Effector CD8-positive, alpha-beta T cell (primary cell): ENCODE measurements around the gene FBN2.

ENCODE experiments used
- DNase-seq: peaks from one replicate; lab custom pipeline; 2025; lab: John Stamatoyannopoulos, UW

Gene FBN2

DNA sequence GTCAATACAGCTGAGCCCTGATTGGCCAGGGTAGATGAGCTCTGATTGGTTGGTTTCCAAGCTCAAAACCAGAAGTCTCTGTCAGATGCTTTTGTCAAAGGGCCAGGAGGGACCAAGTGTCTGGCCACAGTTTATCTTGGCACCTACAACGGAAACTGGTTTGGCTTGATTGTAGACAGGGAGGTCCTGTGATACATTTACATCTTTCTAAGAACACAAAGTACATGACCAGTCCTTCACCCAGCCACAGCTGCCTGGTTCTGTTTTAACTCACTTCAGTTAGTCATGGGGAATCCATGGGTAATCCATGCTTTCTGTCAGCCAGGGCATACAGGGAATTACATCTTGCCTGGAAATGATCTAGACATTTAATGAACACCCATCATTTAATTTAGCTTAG is 283.3 kb downstream of the FBN2 start:
- no peak for DNase-seq

GRCh38 chr5:128253880-128254279 is 284.2 kb downstream of the FBN2 start:
- no peak for DNase-seq

GRCh38 chr5:128253161-128253560 is 284.9 kb downstream of the FBN2 start:
- DNase-seq, result no peak

DNA sequence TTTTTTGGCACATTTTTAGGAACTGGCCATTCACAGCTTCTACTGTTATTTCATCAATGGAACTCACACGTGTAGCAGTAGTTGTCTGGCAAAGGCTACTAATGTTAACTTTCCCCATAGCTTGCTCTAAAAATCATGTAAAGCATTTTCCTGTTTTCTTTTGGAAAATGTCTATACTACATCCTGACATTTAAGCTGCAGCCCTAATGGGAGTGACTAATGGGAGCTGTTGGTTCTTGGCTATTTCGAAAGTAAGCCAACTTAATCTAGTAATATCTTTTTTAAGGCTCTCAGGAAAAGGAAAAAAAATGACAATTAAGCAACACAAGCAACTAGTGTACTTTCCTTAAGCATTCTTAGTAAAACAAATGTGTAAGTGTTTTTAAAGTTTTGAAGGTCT is 285.3 kb downstream of the FBN2 start:
- DNase-seq, result no peak

DNA sequence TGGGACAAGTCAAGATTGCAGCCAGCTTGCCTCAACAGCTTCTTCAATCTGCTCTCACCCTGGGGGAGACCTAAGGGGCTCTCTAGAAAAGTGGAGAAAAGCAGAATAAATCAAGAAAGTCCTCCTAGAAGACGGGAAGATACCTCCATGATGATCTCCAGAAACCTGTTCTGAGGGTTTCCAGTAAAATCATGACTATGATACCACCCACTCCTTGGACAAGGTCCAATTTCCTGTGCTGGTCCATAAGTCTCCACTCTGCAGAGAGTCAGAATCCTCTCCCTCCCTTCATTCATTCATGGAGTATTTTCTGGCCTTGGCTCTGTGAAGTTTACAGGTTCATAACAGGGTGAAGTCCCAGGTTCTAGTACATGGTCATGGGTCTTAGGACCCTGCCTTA is 285.8 kb downstream of the FBN2 start:
- DNase-seq, result no peak

GRCh38 chr5:128245974-128246373 is 292.1 kb downstream of the FBN2 start:
- DNase-seq, result no peak

DNA sequence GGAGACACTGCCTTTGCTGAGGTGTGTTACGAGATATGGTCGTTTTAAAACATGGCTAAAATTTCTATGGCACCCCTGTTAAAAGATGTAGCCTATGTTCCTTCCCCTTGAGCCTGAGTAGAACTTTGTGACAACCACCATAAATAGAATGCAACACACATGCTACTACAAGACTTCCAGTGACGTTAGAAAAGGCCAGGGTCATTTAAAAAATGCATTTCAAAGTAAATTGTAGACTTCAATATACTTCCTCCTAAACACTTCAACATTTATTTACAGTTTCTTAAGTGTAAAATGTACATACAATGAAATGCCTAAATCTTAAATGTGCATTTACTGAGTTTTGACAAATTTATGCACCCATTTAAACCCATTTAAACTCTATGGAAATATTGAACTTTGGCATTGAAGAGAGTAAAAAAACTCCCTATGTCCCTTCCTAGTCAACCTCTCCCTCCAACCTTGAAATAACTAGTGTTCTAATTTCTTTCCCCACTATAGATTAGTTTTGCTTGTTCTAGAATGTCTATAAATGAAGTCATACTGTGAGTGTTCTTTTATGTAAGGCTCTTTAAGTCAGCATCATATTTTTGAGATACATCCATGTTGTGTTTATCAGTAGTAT is 294.0 kb downstream of the FBN2 start:
- no peak for DNase-seq

GRCh38 chr5:128241051-128241695 is 296.9 kb downstream of the FBN2 start:
- DNase-seq, result no peak

DNA sequence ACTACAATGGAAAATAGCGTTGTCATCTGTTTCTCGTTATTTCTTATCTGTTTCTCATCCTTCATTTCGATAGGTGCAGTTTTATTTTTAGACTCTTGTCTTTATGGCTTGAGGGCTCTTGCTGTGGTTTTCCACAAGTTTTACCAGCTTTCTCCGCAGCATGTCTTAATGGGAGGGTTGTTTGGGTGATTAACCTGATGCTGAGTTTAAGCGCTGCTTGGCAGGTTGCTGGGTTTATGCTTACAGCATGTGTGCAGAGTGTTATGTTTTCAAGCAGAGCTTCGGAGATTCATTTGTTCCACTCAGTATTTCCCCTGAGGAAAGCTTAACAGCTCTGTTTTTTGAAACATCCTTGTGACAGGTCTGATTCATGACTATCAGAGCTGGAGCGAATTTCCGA is 300.5 kb downstream of the FBN2 start:
- no peak for DNase-seq

GRCh38 chr5:128237000-128237399 is 301.0 kb downstream of the FBN2 start:
- DNase-seq, result no peak

DNA sequence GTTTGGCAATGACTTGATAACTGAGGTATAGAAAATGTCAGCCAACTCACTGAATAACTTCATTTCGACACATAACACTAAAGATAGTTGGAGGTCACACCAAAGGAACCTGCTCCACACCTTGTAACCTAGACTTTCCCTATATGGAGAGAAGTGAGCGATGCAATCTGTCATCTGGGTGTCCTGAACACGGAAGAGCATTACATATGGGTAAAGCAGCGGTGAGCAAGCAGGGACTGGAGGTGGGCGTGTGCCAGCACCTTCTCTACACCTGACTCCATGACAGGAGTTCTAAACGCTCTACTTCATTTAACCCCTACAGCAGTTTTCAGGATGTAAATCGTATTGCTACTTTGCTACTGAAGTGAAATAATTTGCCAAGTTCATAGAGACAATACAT is 301.7 kb downstream of the FBN2 start:
- no peak for DNase-seq

- no peak for DNase-seq
Observed at GRCh38 chr5:128234928-128235641, 303.0 kb downstream of the FBN2 start.

GRCh38 chr5:128228521-128228920 is 309.5 kb downstream of the FBN2 start:
- no peak for DNase-seq

DNA sequence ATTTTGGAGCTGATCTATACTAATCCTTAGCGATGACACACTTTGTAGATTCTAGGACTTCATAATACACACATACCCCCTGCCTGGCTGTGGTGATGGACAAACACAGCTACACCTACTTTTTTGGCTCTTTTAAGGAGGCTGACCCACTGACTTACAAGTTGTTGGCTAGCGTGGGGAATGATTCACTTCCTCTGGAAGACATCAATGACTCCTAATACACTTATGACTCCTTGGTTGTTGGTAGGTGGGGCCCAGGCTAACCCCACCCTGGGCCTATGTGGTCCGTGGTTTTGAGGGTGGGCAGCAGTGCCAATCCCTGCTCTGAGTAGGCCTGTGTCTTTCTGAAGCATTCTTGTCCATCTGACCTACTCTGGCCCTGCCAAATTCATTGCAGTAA is 310.0 kb downstream of the FBN2 start:
- no peak for DNase-seq

- DNase-seq, result no peak
Observed at GRCh38 chr5:128225245-128226030, 312.6 kb downstream of the FBN2 start.

DNA sequence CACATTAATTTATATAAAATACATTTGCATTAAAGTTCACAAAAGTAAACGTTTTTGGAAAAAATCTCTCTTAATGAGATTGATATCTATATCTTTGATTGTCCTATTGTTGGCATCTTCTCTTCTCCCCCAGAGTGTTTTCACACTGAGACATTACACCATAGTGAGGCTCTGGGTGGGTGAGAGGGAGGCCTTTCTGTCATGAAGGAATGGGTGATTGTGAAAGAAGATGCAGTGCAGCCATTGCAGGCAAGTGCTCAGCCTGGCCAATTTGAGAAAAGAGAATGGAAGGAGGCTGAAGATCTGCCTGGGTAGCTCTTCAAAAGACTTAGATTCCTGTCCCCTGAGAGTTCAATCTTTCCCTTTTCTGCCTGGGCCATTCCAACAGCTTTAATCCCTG is 313.7 kb downstream of the FBN2 start:
- no peak for DNase-seq

DNA sequence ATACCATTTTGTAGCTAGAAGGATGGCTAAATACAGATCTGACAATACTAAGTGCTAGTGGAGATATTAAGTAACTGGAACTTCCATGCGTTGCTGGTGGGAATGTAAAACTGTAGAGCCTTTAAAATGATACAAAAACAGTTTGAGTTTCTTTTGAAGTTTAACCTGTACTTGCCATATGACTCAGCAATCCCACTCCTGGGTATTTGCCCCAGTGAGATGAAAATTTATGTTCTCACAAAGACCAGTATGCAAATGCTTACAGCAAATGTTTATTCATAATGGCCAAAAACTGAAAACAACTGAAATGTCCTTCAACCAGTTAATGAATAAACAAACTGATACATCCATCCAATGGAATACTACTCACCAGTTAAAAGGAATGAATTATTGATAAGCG is 317.2 kb downstream of the FBN2 start:
- DNase-seq, result no peak

DNA sequence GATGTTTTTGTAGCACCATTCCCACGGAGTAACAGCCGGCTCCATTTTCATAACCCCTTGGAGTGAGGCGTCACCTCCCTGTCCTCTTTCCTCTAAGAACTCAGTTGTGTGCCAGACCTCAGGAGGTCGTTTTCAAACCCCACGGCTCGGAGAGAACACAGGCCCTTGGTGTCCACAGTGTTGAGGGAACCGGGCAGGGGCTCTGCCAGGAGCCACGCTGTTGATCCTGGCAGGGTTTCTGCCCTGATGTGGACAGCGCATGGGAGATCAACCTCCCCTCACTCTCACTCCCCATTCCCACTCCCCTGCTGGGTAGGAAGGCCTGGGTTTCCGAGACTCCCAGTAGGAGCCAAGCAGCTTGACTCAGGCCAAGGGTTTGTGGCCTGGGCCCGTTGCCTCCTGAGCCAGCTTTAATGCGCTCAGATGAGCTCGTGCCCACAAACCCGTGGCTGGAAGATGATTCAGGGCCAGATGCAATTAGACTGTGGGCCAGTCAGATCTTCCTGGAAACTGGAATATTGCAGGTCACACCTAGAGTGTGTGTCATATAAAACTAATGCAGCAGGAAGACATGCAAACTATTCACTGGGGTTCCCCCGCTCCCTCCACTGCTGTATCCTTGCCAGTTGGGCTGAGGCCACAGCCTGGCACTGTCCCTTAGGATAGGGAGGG is 321.0 kb downstream of the FBN2 start:
- DNase-seq, result no peak

- DNase-seq, result no peak
Observed at GRCh38 chr5:128216285-128216684, 321.8 kb downstream of the FBN2 start.

DNA sequence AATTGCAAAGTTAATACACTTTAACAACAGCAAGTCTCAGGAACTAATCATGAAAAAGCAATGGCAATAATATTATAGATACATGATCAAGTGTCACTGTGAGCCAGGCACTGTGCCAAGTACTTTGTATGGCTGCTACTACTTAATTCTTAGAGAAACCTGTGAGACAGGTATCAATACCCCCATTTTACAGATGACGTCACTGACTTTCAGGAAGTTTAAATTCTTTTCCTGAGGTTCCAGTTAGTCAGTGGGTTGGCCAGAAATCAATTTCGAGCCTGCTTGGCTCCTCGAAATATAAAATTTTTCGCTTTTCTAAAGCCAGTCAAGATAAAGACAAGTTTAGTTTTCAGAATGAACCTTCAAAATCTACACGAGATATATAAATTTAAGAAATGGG is 324.2 kb downstream of the FBN2 start:
- DNase-seq, result no peak

DNA sequence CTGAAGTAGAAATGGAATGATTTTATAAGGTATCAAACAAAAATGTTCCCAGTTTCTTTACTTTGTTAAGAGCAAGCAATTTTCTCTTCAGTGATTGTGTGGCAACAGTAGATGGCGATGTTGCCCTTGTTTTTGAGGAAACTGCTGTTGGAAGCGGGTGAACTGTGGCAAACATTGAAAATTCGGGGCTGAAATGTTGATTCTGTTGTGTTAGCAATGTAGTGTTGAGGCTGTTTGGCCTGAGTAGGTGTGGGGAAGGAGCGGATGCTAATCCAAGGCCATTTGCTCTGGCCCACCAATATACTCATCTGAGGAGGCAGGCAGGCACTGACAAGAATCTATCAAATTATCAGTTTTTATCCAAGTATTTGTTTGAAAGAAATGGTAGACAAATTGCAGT is 324.7 kb downstream of the FBN2 start:
- no peak for DNase-seq

GRCh38 chr5:128212191-128212806 is 325.7 kb downstream of the FBN2 start:
- DNase-seq, result no peak
